ENCODE data around the gene BICD2.

BICD2 gene

DNA sequence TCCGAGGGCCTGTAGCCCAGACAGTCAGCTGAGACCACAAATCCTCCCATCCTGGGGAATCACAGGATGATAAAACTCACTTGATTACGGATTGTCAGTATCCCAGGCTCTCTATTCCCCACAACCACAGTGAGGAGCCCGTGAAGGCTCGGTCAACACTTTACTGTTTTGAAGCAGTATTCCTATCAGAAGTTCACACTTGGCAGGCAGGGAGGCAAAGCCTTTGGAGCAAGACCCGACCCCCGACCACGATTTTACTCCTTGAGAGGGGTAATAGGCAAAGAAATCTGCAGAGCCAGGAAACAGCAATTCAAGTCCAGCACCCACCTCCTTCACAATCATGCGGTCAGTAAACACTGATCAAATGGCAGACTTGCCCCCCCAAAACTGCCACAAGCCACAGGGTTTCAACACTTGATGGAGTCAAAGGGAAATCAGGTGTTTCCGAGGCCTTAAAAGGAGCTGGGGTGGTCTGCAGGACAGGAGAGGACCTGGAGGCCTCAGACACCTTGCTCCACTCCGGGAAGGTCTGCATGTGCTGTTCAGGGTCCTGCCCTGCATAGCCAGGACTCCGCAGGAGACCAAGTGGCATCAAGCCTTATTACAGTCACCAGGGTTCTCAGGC lies 25.2 kb downstream of the BICD2 start:
- H3K4me3 ChIP-seq (ENCODE audit: low read depth in 1 of 2, low read length in 2 of 2): no peak overlapping the region
- peaks cover 98% of the 10 kb centered on the region for H3K79me2 ChIP-seq (ENCODE audit: insufficient read depth, low read length)
- TF ChIP-seq, protein P1, sequence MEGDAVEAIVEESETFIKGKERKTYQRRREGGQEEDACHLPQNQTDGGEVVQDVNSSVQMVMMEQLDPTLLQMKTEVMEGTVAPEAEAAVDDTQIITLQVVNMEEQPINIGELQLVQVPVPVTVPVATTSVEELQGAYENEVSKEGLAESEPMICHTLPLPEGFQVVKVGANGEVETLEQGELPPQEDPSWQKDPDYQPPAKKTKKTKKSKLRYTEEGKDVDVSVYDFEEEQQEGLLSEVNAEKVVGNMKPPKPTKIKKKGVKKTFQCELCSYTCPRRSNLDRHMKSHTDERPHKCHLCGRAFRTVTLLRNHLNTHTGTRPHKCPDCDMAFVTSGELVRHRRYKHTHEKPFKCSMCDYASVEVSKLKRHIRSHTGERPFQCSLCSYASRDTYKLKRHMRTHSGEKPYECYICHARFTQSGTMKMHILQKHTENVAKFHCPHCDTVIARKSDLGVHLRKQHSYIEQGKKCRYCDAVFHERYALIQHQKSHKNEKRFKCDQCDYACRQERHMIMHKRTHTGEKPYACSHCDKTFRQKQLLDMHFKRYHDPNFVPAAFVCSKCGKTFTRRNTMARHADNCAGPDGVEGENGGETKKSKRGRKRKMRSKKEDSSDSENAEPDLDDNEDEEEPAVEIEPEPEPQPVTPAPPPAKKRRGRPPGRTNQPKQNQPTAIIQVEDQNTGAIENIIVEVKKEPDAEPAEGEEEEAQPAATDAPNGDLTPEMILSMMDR (IDR thresholded peaks at IDR 0.05; ENCODE audit: borderline replicate concordance, extremely low read depth, low read length, poor library complexity, severe bottlenecking): no peak
- TF ChIP-seq EZH2 (IDR thresholded peaks at IDR 0.05; ENCODE audit: borderline replicate concordance, low read depth, low read length, severe bottlenecking): no peak
- H3K4me1 ChIP-seq (ENCODE audit: insufficient read depth, low read length): no peaks in the 10 kb centered on the region
- H3K9ac ChIP-seq (ENCODE audit: low read depth, low read length): no peak overlapping the region
- no peak for DNase-seq
- H3K4me2 ChIP-seq (ENCODE audit: insufficient read depth, low read length): no peak overlapping the region
- H3K27ac ChIP-seq (ENCODE audit: low read length): no peak overlapping the region
- ATAC-seq (ENCODE audit: insufficient read depth, low read depth): no peak
- H3K36me3 ChIP-seq (ENCODE audit: insufficient read depth, low read length): no peaks in the 10 kb centered on the region
- no peaks in the 10 kb centered on the region for H3K9me3 ChIP-seq (ENCODE audit: insufficient read depth, low read length, severe bottlenecking)
- H3K27me3 ChIP-seq (ENCODE audit: insufficient read depth, low read length, poor library complexity): no peaks in the 10 kb centered on the region
- H4K20me1 ChIP-seq (ENCODE audit: insufficient read depth, low read length): peaks cover 85% of the 10 kb centered on the region
- no peak overlapping the region for H2AFZ ChIP-seq (ENCODE audit: low read depth, low read length)

DNA sequence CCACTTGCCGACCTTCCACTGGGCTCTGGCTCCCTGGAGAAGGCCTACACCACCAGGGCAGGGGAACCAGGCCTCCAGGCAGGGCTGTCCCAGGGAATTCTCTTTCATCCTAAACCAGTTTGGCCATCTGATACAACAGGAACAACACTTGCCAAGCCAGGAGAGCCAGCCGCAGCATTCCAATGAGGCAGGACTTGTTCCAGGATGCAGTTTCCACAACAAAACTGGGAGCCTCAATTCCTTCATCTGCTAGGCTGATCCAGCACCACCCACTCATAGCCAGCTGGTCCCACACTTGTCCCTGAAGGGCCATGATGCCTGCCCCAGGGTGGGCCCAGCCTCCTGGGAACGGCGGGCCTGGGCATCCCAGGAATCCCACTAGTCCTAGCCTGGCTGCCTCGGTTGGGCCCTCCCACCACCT lies 26.0 kb downstream of the BICD2 start:
- H3K4me1 ChIP-seq (ENCODE audit: insufficient read depth, low read length): no peaks in the 10 kb centered on the region
- H3K9ac ChIP-seq (ENCODE audit: low read depth, low read length): no peak overlapping the region
- ATAC-seq (ENCODE audit: insufficient read depth, low read depth) (no peak), DNase-seq (no peak)
- no peak for TF ChIP-seq EZH2 (IDR thresholded peaks at IDR 0.05; ENCODE audit: borderline replicate concordance, low read depth, low read length, severe bottlenecking)
- TF ChIP-seq, protein P1 (IDR thresholded peaks at IDR 0.05; ENCODE audit: borderline replicate concordance, extremely low read depth, low read length, poor library complexity, severe bottlenecking): no peak
- H4K20me1 ChIP-seq (ENCODE audit: insufficient read depth, low read length): peaks cover 82% of the 10 kb centered on the region
- H3K36me3 ChIP-seq (ENCODE audit: insufficient read depth, low read length): no peaks in the 10 kb centered on the region
- H3K27ac ChIP-seq (ENCODE audit: low read length): no peak overlapping the region
- no peak overlapping the region for H2AFZ ChIP-seq (ENCODE audit: low read depth, low read length)
- no peak overlapping the region for H3K4me2 ChIP-seq (ENCODE audit: insufficient read depth, low read length)
- H3K9me3 ChIP-seq (ENCODE audit: insufficient read depth, low read length, severe bottlenecking): no peaks in the 10 kb centered on the region
- H3K4me3 ChIP-seq (ENCODE audit: low read depth in 1 of 2, low read length in 2 of 2): no peak overlapping the region
- peaks cover 95% of the 10 kb centered on the region for H3K79me2 ChIP-seq (ENCODE audit: insufficient read depth, low read length)
- no peaks in the 10 kb centered on the region for H3K27me3 ChIP-seq (ENCODE audit: insufficient read depth, low read length, poor library complexity)

DNA sequence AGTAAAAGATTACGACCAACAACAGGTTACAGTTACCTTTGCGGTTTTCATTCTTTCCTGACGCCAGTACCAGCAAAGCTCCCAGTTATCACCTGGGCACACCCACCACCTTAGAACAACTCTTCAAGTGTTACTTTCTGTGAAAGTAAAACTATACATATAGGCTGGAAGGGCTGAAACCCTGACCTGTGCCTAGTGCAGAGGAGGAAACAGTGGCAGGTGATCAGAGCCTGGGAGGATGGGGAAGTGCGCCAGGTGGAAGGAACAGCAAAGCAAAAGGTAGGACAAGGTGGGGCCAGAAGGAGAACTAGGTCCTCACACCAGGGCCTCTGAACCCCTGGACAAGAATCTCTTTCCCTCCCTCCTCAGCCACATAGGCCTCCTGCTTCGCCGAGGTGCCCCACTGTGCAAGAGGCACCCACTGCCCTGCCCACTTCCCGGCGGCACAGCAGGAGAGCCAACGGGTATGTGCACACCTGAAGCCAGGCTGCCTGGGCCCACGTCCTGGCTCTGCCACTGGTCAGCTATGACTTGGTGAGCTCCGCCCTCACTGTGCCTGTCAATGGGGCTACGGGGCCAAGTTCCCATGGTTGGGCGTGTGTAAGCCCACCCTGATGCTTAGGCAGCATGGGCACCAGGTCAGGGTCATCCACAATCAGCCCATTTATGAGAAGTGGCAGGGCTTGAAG lies 26.9 kb downstream of the BICD2 start:
- no peaks in the 10 kb centered on the region for H3K36me3 ChIP-seq (ENCODE audit: insufficient read depth, low read length)
- DNase-seq (no peak), ATAC-seq (ENCODE audit: insufficient read depth, low read depth) (no peak)
- TF ChIP-seq, protein P1 (IDR thresholded peaks at IDR 0.05; ENCODE audit: borderline replicate concordance, extremely low read depth, low read length, poor library complexity, severe bottlenecking): no peak
- TF ChIP-seq EZH2 (IDR thresholded peaks at IDR 0.05; ENCODE audit: borderline replicate concordance, low read depth, low read length, severe bottlenecking): no peak
- H3K4me1 ChIP-seq (ENCODE audit: insufficient read depth, low read length): no peaks in the 10 kb centered on the region
- no peaks in the 10 kb centered on the region for H3K27me3 ChIP-seq (ENCODE audit: insufficient read depth, low read length, poor library complexity)
- no peak overlapping the region for H3K27ac ChIP-seq (ENCODE audit: low read length)
- no peak overlapping the region for H3K4me3 ChIP-seq (ENCODE audit: low read depth in 1 of 2, low read length in 2 of 2)
- H3K79me2 ChIP-seq (ENCODE audit: insufficient read depth, low read length): peaks cover 92% of the 10 kb centered on the region
- peaks cover 76% of the 10 kb centered on the region for H4K20me1 ChIP-seq (ENCODE audit: insufficient read depth, low read length)
- no peak overlapping the region for H2AFZ ChIP-seq (ENCODE audit: low read depth, low read length)
- no peaks in the 10 kb centered on the region for H3K9me3 ChIP-seq (ENCODE audit: insufficient read depth, low read length, severe bottlenecking)
- H3K4me2 ChIP-seq (ENCODE audit: insufficient read depth, low read length): no peak overlapping the region
- no peak overlapping the region for H3K9ac ChIP-seq (ENCODE audit: low read depth, low read length)
